Omental fat pad (tissue), 4 donors: Measurements from ENCODE around the gene ZCCHC8. TPM values are rescaled to one million over a fixed set of nuclear protein-coding genes. Genes with fewer than 3 reads are reported as not detected.
"Not testable (repeated sequence)": the region's sequence is repeated elsewhere in the genome, so short reads cannot be mapped to it uniquely, and the experiment has no call there.

Source experiments
- ATAC-seq: fragments of 150-250 bp; one replicate; pipeline ENCODE4 v1.9.1; 2016; ENCODE audit warnings: mild to moderate bottlenecking, moderate library complexity; ENCODE audit not compliant: low FRiP score
- DNase-seq: peaks from one replicate; pipeline ENCODE4 v3.0.0-alpha.2; 2019; ENCODE audit warnings: low spot score
- CTCF ChIP-seq, 3 donors: fragments of 450-650 bp; IDR thresholded peaks; one replicate each; pipeline ENCODE4 v1.5.1; 2016 to 2017; ENCODE audit warnings: antibody characterized with exemption in 3 of 3, mild to moderate bottlenecking in 3 of 3, moderate library complexity in 2 of 3
- total RNA-seq, 4 donors: library from RNA; depleted of rRNA; stranded (reverse); fragments of >200 nt; gene quantifications; one replicate each; pipeline ENCODE4 v1.1.0, GENCODE V29; 2016

Gene ZCCHC8
- total RNA-seq, 4 donors from 2014 or later = 15.4 to 38.5 (median 22.9) TPM

GRCh38 chr12:122454739-122455138 is 46.0 kb downstream of the ZCCHC8 start:
- no peak for TF ChIP-seq CTCF (IDR thresholded peaks at IDR 0.05)
- ATAC-seq (no peak), DNase-seq (no peak)

GRCh38 chr12:122454250-122454721 is 46.4 kb downstream of the ZCCHC8 start:
- TF ChIP-seq CTCF (IDR thresholded peaks at IDR 0.05) = no peak
- ATAC-seq = no peak
- no peak for DNase-seq

- ATAC-seq (no peak), DNase-seq (no peak)
These were observed 47.9 kb downstream of the ZCCHC8 start for GRCh38 chr12:122452701-122453285.

GRCh38 chr12:122449317-122449716 is 51.4 kb downstream of the ZCCHC8 start:
- TF ChIP-seq CTCF (IDR thresholded peaks at IDR 0.05) = no peak
- DNase-seq (no peak), ATAC-seq (no peak)

More at GRCh38 chr12:122452701-122453285, 47.9 kb downstream of the ZCCHC8 start:
- TF ChIP-seq CTCF (IDR thresholded peaks at IDR 0.05) = no peak

- DNase-seq, ATAC-seq: not testable (repeated sequence)
These were observed 52.9 kb downstream of the ZCCHC8 start for GRCh38 chr12:122447825-122448224.

GRCh38 chr12:122446390-122446789 is 54.3 kb downstream of the ZCCHC8 start:
- not testable (repeated sequence) for ATAC-seq, DNase-seq

- ATAC-seq, DNase-seq: not testable (repeated sequence)
These were observed 56.7 kb downstream of the ZCCHC8 start for GRCh38 chr12:122444071-122444470.

GRCh38 chr12:122438822-122439221 is 61.9 kb downstream of the ZCCHC8 start:
- not testable (repeated sequence) for DNase-seq, ATAC-seq

GRCh38 chr12:122437656-122438121 is 63.0 kb downstream of the ZCCHC8 start:
- peak; percentile 43 for DNase-seq
- peak; percentile 94 for ATAC-seq
- no peak for TF ChIP-seq CTCF (IDR thresholded peaks at IDR 0.05)
